ENCODE results near the gene DGCR6L.
"Not testable (repeated sequence)": the region's sequence is repeated elsewhere in the genome, so short reads cannot be mapped to it uniquely, and the experiment has no call there.

Gene DGCR6L

DNA sequence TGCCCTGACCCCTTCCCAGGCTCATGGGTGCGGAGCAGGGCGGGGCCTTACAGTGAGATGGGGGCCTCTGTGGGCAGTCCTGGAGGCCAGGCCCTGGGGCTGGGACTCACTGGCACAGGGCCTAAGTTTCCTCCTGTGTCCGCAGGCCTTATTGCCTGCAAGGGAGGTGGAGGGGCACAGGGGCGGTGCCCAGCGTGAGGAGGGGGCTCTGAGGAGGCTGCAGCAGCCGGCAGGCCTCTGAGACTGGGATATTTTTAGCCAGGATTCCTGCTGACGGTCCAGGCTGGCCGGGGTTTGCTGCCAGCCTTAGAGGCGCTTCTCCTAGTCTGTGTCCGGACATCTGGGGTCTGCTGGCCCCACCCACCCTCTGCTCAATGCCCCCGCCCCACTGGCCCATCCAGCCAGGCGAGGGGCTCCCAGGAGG, 46.1 kb downstream of the DGCR6L start:
- DNase-seq, result no peak

DNA sequence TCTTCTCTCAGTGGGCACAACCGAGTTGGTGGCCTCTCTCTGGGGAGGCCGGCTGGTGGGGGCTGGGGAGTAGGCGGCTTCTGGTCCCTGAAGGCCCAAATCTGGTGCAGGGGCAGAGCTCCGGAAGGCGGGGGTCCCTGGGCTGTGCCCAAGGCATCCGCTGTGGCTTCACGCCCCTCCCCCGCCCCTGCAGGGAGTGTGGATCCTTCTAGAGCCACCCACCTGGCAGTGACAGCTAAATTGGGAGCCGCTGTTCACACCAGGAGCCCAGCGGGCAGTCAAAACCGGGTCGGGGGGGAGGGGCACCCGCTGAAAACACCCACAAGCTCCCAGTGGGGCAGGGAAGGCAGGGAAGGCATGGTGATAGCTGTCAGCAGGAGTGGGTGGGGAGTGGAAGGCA, 47.2 kb downstream of the DGCR6L start:
- no peak for DNase-seq

DNA sequence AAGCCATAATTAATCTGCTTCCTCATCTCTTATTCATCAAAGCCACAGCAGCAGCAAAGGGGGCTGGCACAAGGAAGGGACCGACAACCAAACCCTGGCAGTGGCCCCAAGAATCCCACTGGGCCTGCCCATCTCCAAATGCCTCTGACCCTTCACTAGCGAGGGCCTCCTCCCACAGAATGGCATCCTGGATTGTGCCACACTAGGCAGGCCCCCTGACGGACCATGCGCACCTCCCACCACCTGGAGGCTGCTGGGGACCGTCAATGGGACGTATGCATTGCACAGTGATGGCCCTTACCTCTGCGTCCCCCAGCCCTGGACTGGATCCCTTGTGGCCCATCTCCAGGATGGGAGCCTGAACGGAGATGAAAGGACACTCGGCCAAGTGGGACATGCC, 47.7 kb downstream of the DGCR6L start:
- no peak for DNase-seq

DNA sequence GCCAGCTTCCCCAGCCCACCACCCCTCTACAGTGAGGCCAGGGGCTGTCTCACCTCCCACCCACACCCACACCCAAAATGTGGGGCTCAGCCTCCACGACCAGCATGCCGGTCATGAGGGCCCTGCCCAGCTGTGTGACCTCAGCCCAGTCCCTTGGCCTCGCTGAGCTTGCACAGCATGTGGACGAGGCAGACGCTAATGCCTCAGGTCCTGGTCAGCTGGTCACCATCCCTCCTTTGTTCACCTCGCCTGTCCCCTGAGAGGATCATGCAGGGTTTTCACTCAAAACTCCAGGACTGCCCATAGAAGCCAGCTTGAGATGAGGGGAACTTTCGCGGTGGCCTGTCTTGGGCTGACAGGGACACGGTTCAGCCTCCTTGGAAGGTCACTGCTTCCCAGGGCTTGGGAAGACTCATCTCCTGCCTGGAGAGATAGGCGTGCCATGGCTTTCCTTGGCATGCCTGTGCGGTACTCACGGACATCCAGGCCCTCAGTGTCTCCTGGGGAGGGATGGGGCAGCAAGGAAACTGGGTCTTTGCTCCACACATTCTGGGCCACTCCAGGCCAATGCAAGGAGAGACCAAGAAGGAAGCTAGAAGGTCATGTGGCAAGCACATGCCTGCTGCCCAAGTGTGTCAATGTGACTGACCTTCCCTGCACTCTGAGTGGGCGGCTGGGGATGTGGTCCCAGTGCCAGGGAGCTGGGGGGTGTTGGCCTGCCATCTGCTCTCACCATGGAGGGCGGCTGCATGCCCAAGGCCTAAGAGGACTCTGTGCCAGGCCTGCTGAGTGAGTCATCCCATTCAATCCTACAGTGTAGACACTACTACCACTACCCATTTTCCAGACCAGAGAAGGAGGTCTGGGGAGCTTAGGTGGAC, 48.5 kb downstream of the DGCR6L start:
- no peak for DNase-seq

DNA sequence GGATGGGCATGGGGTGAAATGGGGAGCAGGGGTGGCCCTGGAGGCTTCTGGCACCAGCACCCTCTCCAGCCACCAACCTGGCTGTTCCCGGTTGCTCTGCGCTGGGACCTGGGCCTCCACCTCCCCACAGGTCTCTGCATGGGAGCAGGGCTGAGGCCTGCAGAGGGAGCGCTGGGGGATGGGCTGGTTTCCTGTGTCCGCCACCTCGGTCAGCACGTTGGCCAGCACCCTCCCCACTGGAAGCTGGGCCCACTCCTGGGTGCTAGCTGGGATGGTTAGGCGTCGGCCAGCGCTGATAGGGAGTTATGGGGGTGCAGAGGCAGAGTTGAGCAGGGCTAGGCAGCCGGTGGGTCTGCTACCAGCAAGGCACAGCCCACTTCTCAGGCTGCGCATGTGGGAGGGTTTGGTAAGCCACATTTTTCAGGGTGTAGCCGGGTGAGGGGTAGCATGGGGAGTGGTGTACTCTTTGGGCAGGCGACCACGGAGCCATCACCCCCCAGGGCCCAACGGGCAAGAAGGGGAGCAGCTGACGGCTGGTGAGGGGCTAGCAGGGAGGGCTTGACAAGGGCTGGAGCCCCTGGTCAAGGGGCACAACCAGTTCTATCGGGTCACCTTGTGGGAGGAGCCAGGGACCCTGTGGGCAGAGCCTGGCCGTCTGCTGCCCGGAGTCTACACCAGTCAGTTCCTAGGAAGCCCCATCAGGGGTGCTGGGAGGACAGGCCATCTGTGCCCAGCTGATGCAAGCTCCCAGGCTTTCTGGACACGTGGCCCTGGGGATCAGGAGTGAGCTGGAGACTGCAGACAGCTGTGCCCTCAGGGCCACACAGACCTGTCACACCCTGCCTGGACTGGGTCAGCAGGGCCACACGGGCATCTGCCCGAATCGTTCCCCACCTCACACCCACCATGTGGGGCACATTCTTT, 49.4 kb downstream of the DGCR6L start:
- DNase-seq, result not testable (repeated sequence)

DNA sequence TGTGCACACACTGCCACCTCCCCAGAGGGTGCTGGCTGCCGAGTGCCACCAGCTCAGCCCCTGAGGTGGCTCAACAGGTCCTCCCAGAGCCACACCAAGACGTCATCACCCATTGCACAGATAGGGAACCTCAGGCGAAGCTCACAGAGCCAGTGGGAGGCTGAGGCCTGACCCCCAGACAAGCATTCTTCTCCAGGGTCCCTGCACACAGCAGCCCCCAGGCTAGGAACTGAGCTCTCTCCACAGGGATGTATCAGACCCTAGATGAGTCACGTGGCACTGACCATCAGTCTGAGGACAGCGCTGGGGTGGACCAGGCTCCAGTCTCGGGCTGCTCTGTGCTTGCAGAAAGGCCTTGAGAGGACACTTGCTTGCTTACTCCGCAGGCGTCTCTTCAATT, 50.2 kb downstream of the DGCR6L start:
- DNase-seq, result not testable (repeated sequence)

DNA sequence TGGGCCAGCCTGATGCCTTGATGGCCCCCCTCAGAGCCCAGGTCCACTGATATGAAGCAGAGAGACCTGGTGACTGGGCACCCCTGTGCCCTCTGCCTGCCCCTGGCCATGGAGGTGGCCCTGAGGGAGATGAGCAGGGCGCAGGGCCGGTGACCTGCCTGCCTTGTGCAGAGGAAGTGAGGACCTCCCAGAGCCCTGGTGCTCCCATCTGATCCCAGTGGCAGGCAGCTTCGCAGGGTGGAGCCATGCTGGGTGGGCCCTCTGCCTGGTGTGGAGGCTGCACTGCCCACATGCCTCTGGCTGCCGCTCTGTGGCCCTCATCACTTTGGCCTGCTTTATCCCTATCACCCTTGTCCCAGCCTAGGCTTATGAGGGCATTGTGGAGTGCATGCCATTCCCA, 50.7 kb downstream of the DGCR6L start:
- DNase-seq, result not testable (repeated sequence)

DNA sequence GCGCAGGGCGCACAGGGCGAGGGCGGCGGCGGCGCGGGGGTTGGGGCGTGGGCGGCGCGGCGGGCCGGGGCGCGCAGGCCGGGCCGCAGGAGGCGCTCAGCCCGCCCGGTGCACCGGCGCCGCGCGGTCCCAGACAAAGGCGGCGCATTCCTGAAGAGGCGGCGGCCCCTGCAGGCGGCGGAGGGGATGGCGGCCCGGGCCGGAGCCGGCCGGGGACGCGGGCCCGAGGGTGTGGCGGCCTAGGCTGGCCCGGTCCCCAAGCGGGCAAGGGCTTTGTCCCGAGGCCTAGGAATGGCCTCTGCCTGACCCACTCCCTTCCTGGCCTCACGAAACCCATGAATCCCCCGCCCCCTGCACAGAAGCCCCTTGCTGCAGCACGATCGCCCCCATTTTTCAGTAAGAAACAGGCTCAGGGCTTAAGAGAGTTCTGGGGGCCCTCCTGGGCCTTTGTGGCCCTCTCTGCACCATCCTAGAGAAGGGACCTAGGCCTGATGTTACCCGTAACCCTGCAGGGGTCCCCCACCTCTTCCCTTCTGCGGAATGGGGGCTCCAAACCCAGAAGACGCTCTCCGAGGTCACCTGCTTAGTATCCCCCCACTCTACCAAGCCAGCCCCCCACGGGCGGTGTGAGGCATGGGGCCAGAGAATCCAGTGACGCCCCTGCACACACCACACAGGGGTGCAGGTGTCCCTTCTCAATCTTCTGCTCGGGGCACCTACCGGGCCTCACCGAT, 51.4 kb downstream of the DGCR6L start, which contains the start of gene RTN4R:
TSS of gene RTN4R (minus strand) at position 40 of the 734 bp plus-strand sequence. CDS start 226 bp downstream, outside the sequence.
- DNase-seq, result peak; percentile 83

DNA sequence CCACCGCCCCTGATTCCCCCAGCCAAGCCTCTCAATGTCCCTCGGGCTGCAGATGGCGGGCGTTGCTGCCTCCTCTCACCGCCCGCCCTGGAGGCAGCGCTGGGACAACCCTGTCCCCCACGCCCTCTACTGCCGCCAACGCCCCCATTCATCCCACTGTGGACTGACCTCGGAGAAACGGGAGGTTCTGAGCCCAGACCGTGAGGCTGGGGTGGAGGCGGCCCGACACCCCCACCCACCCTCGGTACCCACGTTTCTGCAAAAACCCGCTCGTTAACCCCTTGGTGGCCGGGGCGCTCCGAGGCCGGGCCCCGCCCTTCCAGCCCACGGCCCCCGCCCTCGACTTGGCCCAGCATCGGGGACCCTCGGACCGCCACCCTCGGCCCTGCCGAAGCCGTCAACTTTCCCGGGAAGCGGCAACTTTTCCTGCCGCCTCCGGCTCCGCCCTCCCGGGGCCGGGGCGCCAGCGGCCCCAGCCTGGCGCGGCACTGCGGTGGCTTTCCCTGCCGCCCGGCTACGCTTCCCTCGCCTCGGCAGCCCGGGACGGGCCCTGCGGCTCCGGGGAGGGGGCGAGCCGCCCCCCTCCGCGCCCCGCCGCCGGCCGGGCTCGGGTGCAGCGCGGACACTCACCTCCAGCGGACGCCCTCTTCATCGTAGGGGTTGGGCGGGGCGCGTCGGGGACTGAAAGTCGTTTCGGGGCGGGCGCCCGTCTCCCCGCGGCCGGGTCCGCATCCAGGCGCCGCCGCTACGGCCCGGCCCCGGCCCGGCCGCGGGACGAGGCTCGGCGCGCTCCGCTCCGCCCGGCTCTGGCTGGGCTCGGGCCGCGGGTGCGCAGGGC, 52.2 kb downstream of the DGCR6L start:
- DNase-seq, result no peak

DNA sequence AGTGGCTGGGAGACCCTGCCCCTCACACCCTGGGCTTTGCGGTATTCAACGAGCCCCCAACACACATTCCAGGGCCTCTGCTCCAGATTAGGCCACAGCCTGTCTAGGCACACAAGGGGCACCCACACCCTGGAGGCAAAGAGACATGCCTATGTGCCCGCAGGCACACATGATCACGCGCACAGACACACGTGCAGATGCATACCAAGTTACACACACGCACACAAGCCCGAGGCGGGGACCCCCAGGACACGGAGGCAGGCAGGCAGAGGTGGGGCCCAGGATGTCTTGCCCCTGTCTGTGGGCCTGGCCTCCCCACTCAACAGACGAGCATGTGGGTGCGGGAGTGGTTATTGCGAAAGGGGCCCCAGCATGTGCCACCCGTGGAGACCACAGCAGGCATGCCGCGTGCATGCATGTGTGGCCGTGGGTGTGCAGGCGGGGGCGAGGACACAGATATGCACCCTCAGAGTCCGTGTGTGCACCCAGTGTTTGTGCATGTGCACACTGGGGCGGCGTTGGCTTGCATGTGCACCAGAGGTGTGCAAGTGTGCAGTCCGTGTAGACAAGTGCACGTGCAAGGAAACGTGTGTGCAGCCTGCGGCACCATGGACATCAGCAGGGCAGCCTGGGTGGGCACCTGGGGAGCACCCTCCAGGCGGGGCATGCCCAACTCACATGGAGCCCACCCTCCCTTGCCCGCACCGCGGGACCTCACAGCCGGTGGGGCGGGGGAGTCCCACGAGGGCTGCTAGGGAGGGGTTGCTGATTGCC, 53.0 kb downstream of the DGCR6L start:
- peak; percentile 65 for DNase-seq

DNA sequence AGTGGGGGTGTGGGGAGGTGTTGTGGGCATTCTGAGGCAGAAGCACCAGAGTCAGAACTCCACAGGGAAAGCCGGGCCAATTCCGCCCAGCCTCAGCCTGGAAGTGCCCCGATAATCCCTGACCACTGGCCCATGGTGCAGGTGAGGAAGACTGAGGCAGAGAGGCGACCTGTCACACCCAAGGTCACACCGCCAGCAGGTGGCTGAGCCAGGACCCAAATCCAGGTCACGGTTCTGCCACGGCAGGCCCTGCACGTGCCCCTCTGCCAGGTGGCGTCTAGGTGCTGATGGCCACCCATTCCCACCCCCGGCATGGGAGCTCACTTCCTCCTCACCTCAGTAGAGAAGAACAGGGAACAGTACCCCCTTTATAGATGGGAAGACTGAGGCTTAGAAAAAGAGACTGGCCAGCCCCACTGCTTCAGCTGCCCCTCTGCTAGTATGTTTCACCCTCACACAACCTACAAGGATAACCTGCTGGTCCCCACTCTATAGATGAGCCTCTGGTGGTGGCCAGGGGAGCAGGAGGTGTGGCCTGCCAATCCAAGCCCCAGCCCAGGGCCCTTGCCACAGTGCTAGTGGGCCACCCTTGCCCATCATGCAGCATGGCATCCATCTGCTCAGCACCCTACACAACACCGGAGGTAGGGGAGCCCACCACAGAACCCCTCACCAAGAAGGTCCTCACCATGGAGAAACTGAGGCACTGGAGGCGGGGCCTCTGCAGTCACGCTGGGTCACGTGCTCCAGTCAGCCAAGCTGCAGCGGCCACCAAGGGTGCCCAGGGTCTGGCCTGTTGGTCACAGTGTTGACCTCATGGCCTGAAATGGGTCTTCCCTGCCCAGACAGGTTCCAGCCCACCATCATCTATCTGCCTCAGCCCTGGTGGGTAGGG, 53.8 kb downstream of the DGCR6L start:
- not testable (repeated sequence) for DNase-seq

DNA sequence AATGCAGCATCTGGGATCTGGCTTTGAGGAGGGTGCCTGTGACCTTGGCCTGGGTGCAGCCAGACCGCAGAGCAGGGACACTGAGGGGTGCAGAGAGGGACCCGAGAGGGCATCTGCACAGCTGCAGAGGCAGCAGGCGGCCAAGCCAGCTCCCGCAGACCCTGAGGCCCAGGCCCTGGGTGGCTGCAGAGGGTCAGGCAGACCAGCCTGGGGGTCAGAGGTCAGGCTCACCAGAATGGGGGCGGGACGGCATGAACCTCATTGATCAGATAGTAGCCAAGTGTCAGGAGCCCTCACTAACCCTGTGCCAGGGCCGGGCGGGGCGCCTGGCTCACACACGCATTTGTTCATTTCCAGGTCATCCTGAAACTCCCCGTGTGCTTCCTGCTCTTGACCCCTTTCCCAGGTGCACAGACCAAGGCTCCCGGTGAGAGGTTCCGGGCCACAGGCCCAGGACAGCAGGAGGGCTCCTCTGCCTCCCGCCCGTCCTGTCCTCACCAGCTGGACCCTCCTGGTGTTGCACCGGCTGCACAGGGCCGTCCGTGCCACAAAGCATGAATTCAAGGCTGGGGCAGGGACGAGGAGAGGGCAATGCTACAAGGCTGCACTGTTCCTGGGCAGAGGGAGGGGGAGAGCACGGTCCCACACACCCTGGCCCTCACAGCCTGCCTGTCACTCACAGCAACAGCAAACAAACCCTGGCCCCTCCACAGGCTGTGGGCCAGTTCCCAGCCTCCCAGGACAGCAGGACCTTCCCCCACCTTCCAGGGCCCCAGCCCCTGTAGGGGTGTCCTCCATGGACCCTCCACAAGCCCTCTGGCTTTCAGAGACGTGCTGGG, 55.0 kb downstream of the DGCR6L start:
- DNase-seq, result no peak
